Neural progenitor cell (in vitro differentiated cells): ENCODE results near the gene THSD4.

Experiments
- CTCF ChIP-seq: fragments of 200-600 bp; sonication (generic); IDR thresholded peaks from 2 replicates; pipeline ENCODE4 v1.5.1; 2017; ENCODE audit warnings: antibody characterized with exemption, mild to moderate bottlenecking
- EZH2phosphoT487 ChIP-seq: fragments of 200-600 bp; sonication (generic); IDR thresholded peaks from 2 replicates; pipeline ENCODE4 v1.6.1; 2017; ENCODE audit warnings: antibody characterized with exemption

GRCh38 chr15:71607383-71607782 lies 492.1 kb downstream of the THSD4 start:
- TF ChIP-seq CTCF, result no peak
- no peak for TF ChIP-seq EZH2phosphoT487
